ENCODE measurements around the gene RPH3AL.
"Not testable (repeated sequence)": the region's sequence is repeated elsewhere in the genome, so short reads cannot be mapped to it uniquely, and the experiment has no call there.

RPH3AL gene

GRCh38 chr17:216625-217024 is 136.0 kb downstream of the RPH3AL start:
- DNase-seq, result no peak

GRCh38 chr17:215563-216478 is 136.8 kb downstream of the RPH3AL start:
- DNase-seq, result peak; percentile 25

- DNase-seq, result no peak
Observed at GRCh38 chr17:214881-215331, 137.7 kb downstream of the RPH3AL start.

GRCh38 chr17:213286-214105 is 139.1 kb downstream of the RPH3AL start:
- no peak for DNase-seq

- DNase-seq, result no peak
Observed at GRCh38 chr17:210402-210801, 142.2 kb downstream of the RPH3AL start.

GRCh38 chr17:208429-208828 is 144.2 kb downstream of the RPH3AL start:
- DNase-seq, result no peak

- DNase-seq, result no peak
Observed at GRCh38 chr17:207775-208174, 144.8 kb downstream of the RPH3AL start.

GRCh38 chr17:206941-207560 is 145.6 kb downstream of the RPH3AL start:
- DNase-seq, result no peak

- not testable (repeated sequence) for DNase-seq
Observed at GRCh38 chr17:206484-206883, 146.1 kb downstream of the RPH3AL start.

- no peak for DNase-seq
Observed at GRCh38 chr17:205817-206216, 146.8 kb downstream of the RPH3AL start.

GRCh38 chr17:205148-205669 is 147.4 kb downstream of the RPH3AL start:
- DNase-seq, result no peak

GRCh38 chr17:204427-205147 is 148.0 kb downstream of the RPH3AL start:
- no peak for DNase-seq

GRCh38 chr17:202501-202951 is 150.1 kb downstream of the RPH3AL start:
- no peak for DNase-seq

GRCh38 chr17:201736-202135 is 150.9 kb downstream of the RPH3AL start:
- not testable (repeated sequence) for DNase-seq

- not testable (repeated sequence) for DNase-seq
Observed at GRCh38 chr17:201257-201656, 151.3 kb downstream of the RPH3AL start.

GRCh38 chr17:200586-200985 is 152.0 kb downstream of the RPH3AL start:
- DNase-seq, result no peak

GRCh38 chr17:199806-200545 is 152.6 kb downstream of the RPH3AL start:
- DNase-seq, result no peak

GRCh38 chr17:199191-199604 is 153.4 kb downstream of the RPH3AL start:
- no peak for DNase-seq

GRCh38 chr17:198225-198624 is 154.4 kb downstream of the RPH3AL start:
- not testable (repeated sequence) for DNase-seq

GRCh38 chr17:197352-197751 is 155.3 kb downstream of the RPH3AL start:
- no peak for DNase-seq

GRCh38 chr17:194828-195602 is 157.6 kb downstream of the RPH3AL start:
- DNase-seq, result no peak
